Neural progenitor cell (in vitro differentiated cells): Measurements from ENCODE around the gene METTL21C. TPM values are rescaled to one million over a fixed set of nuclear protein-coding genes. Genes with fewer than 3 reads are reported as not detected.

ENCODE experiments used
- DNase-seq: peaks from one replicate; pipeline ENCODE4 v3.0.0-alpha.2; 2016; ENCODE audit warnings: low spot score
- H2AFZ ChIP-seq: fragments of 200-600 bp; sonication (generic); replicated peaks from 2 replicates; pipeline ENCODE4 v1.6.1; 2016; ENCODE audit warnings: antibody characterized with exemption
- H3F3A ChIP-seq: fragments of 200-600 bp; sonication (generic); 2 replicates; pipeline ENCODE4 v1.6.1; 2016; ENCODE audit warnings: antibody characterized with exemption, low read depth
- H3K27ac ChIP-seq: fragments of 200-600 bp; sonication (generic); 2 replicates; pipeline ENCODE4 v1.5.1; 2016; ENCODE audit warnings: mild to moderate bottlenecking
- H3K27me3 ChIP-seq: fragments of 200-600 bp; sonication (generic); 2 replicates; pipeline ENCODE4 v1.6.1; 2016; ENCODE audit warnings: mild to moderate bottlenecking, moderate library complexity
- H3K36me3 ChIP-seq: fragments of 200-600 bp; sonication (generic); 2 replicates; pipeline ENCODE4 v1.5.1; 2016
- H3K4me1 ChIP-seq: fragments of 200-600 bp; sonication (generic); 2 replicates; pipeline ENCODE4 v1.6.1; 2016; ENCODE audit warnings: mixed run types
- H3K4me2 ChIP-seq: fragments of 200-600 bp; sonication (generic); 2 replicates; pipeline ENCODE4 v1.6.1; 2016
- H3K4me3 ChIP-seq: fragments of 200-600 bp; sonication (generic); 2 replicates; pipeline ENCODE4 v1.5.1; 2016
- H3K79me2 ChIP-seq: fragments of 200-600 bp; sonication (generic); 2 replicates; pipeline ENCODE4 v1.6.1; 2016; ENCODE audit warnings: low read depth
- H3K9ac ChIP-seq: fragments of 200-600 bp; sonication (generic); 2 replicates; pipeline ENCODE4 v1.6.1; 2016
- H3K9me3 ChIP-seq: fragments of 200-600 bp; sonication (generic); 2 replicates; pipeline ENCODE4 v1.5.1; 2016; ENCODE audit warnings: low read depth
- H4K20me1 ChIP-seq: fragments of 200-600 bp; sonication (generic); 2 replicates; pipeline ENCODE4 v1.6.1; 2016; ENCODE audit warnings: low read depth
- H3K27ac Mint-ChIP-seq: 3 replicates; pipeline ENCODE4 v1.8.0; 2021; ENCODE audit warnings: mixed read lengths
- H3K27me3 Mint-ChIP-seq: 2 replicates; pipeline ENCODE4 v1.8.0; 2022; ENCODE audit warnings: low read depth, mild to moderate bottlenecking, inconsistent platforms, moderate library complexity, mixed read lengths; ENCODE audit not compliant: insufficient read depth
- H3K36me3 Mint-ChIP-seq: 3 replicates; pipeline ENCODE4 v1.8.0; 2021; ENCODE audit warnings: mixed read lengths
- H3K4me1 Mint-ChIP-seq: 3 replicates; pipeline ENCODE4 v1.8.0; 2021; ENCODE audit warnings: mixed read lengths
- H3K4me3 Mint-ChIP-seq: 3 replicates; pipeline ENCODE4 v1.8.0; 2021; ENCODE audit warnings: mild to moderate bottlenecking, moderate library complexity, mixed read lengths
- H3K9me3 Mint-ChIP-seq: 3 replicates; pipeline ENCODE4 v1.8.0; 2020; ENCODE audit warnings: mixed read lengths
- CTCF ChIP-seq: fragments of 200-600 bp; sonication (generic); IDR thresholded peaks from 2 replicates; pipeline ENCODE4 v1.5.1; 2017; ENCODE audit warnings: antibody characterized with exemption, mild to moderate bottlenecking
- EZH2 ChIP-seq: fragments of 200-600 bp; sonication (generic); IDR thresholded peaks from 2 replicates; pipeline ENCODE4 v1.6.1; 2017; ENCODE audit warnings: antibody characterized with exemption, mild to moderate bottlenecking, moderate library complexity
- EZH2phosphoT487 ChIP-seq: fragments of 200-600 bp; sonication (generic); IDR thresholded peaks from 2 replicates; pipeline ENCODE4 v1.6.1; 2017; ENCODE audit warnings: antibody characterized with exemption
- total RNA-seq: library from RNA; depleted of rRNA; stranded (reverse); fragments of >200 nt; gene quantifications from 2 replicates; pipeline ENCODE4 v1.2.3, GENCODE V29; 2015; ENCODE audit warnings: low replicate concordance

Gene METTL21C
- total RNA-seq, 1 donor from 2014 or later, result not detected

GRCh38 chr13:102707467-102707866, 12.6 kb upstream of the METTL21C start:
- Histone ChIP-seq H3K9me3 (no peaks in the 10 kb centered on the region), H2AFZ (no peak overlapping the region), H3K4me1 (no peaks in the 10 kb centered on the region), H3K4me3 (no peak overlapping the region), H3K27ac (no peak overlapping the region), H3K4me2 (no peak overlapping the region), H4K20me1 (no peaks in the 10 kb centered on the region), H3K36me3 (no peaks in the 10 kb centered on the region), H3K9ac (no peak overlapping the region), H3F3A (no peaks in the 10 kb centered on the region), H3K27me3 (no peaks in the 10 kb centered on the region), H3K79me2 (no peaks in the 10 kb centered on the region)
- no peaks in the 10 kb centered on the region for H3K36me3 Mint-ChIP-seq
- no peak for DNase-seq
- H3K27me3 Mint-ChIP-seq, result peaks cover 2% of the 10 kb centered on the region
- H3K4me3 Mint-ChIP-seq, result no peak overlapping the region
- peaks cover 11% of the 10 kb centered on the region for H3K4me1 Mint-ChIP-seq
- H3K9me3 Mint-ChIP-seq, result no peaks in the 10 kb centered on the region
- no peak for TF ChIP-seq CTCF
- TF ChIP-seq EZH2, result no peak
- TF ChIP-seq EZH2phosphoT487, result no peak
- H3K27ac Mint-ChIP-seq, result no peak overlapping the region

GRCh38 chr13:102704238-102705058, 9.6 kb upstream of the METTL21C start:
- Histone ChIP-seq H3K4me3 (no peak overlapping the region), H3K27me3 (no peaks in the 10 kb centered on the region), H3K9ac (no peak overlapping the region), H3K4me1 (no peaks in the 10 kb centered on the region), H3K36me3 (no peaks in the 10 kb centered on the region), H3K27ac (no peak overlapping the region), H3K4me2 (no peak overlapping the region), H2AFZ (no peak overlapping the region), H3F3A (no peaks in the 10 kb centered on the region), H3K79me2 (no peaks in the 10 kb centered on the region), H4K20me1 (no peaks in the 10 kb centered on the region), H3K9me3 (no peaks in the 10 kb centered on the region)
- peaks cover 11% of the 10 kb centered on the region for H3K4me1 Mint-ChIP-seq
- H3K27ac Mint-ChIP-seq, result no peak overlapping the region
- H3K27me3 Mint-ChIP-seq, result peaks cover 2% of the 10 kb centered on the region
- H3K9me3 Mint-ChIP-seq, result no peaks in the 10 kb centered on the region
- H3K4me3 Mint-ChIP-seq, result no peak overlapping the region
- no peak for DNase-seq
- TF ChIP-seq CTCF, result no peak
- TF ChIP-seq EZH2phosphoT487, result no peak
- no peak for TF ChIP-seq EZH2
- H3K36me3 Mint-ChIP-seq, result no peaks in the 10 kb centered on the region

- TF ChIP-seq EZH2phosphoT487, result no peak
- no peak for TF ChIP-seq EZH2
- no peak for TF ChIP-seq CTCF
- no peak overlapping the region for H3K4me2 ChIP-seq
- no peak overlapping the region for H3K9ac ChIP-seq
- Mint-ChIP-seq H3K27ac (no peak overlapping the region), H3K4me1 (peaks cover 11% of the 10 kb centered on the region), H3K36me3 (no peaks in the 10 kb centered on the region), H3K27me3 (peaks cover 2% of the 10 kb centered on the region), H3K9me3 (peaks cover 3% of the 10 kb centered on the region), H3K4me3 (no peak overlapping the region)
- H2AFZ ChIP-seq, result no peak overlapping the region
- H3F3A ChIP-seq, result no peaks in the 10 kb centered on the region
- H4K20me1 ChIP-seq, result no peaks in the 10 kb centered on the region
- H3K79me2 ChIP-seq, result no peaks in the 10 kb centered on the region
- H3K36me3 ChIP-seq, result no peaks in the 10 kb centered on the region
- no peaks in the 10 kb centered on the region for H3K27me3 ChIP-seq
- no peak overlapping the region for H3K27ac ChIP-seq
- no peak overlapping the region for H3K4me3 ChIP-seq
- H3K4me1 ChIP-seq, result no peaks in the 10 kb centered on the region
- DNase-seq, result no peak
- no peaks in the 10 kb centered on the region for H3K9me3 ChIP-seq
These were observed 8.8 kb upstream of the METTL21C start for GRCh38 chr13:102703726-102704035.
